Measurements from ENCODE around the gene CDSN.

CDSN gene

GRCh38 chr6:31130751-31131150, 10.5 kb upstream of the CDSN start:
- TF ChIP-seq GABPA (IDR thresholded peaks at IDR 0.05; ENCODE audit: low read depth) (no peak), POLR2AphosphoS5 (IDR thresholded peaks at IDR 0.05; ENCODE audit: low read depth) (no peak), SPI1 (IDR thresholded peaks at IDR 0.05; ENCODE audit: borderline replicate concordance, low read depth) (no peak), CTCF (IDR thresholded peaks at IDR 0.05; ENCODE audit: insufficient read depth, low read length) (no peak)
- DNase-seq (ENCODE audit: low read depth in 1 of 2, low spot score in 1 of 2), result no peak
- peaks cover 5% of the 10 kb centered on the region for H3K27me3 ChIP-seq (ENCODE audit: insufficient read depth, poor library complexity, severe bottlenecking)
- H3K27ac ChIP-seq (replicated peaks), result no peak overlapping the region
- H3K4me3 ChIP-seq (replicated peaks; ENCODE audit: insufficient read depth, low read length), result no peak overlapping the region

GRCh38 chr6:31129130-31129529, 8.9 kb upstream of the CDSN start:
- DNase-seq (ENCODE audit: low read depth in 1 of 2, low spot score in 1 of 2), result no peak

GRCh38 chr6:31128093-31128676, 7.9 kb upstream of the CDSN start:
- peak; percentile 84 for TF ChIP-seq CTCF (IDR thresholded peaks at IDR 0.05; ENCODE audit: insufficient read depth, low read length)
- TF ChIP-seq POLR2AphosphoS5 (IDR thresholded peaks at IDR 0.05; ENCODE audit: low read depth), result no peak
- DNase-seq (ENCODE audit: low read depth in 1 of 2, low spot score in 1 of 2), result peak; percentile 17 to 40

More at GRCh38 chr6:31129130-31129529, 8.9 kb upstream of the CDSN start:
- H3K27ac ChIP-seq (replicated peaks), result no peak overlapping the region
- H3K27me3 ChIP-seq (ENCODE audit: insufficient read depth, poor library complexity, severe bottlenecking), result peaks cover 5% of the 10 kb centered on the region
- TF ChIP-seq, protein P1, sequence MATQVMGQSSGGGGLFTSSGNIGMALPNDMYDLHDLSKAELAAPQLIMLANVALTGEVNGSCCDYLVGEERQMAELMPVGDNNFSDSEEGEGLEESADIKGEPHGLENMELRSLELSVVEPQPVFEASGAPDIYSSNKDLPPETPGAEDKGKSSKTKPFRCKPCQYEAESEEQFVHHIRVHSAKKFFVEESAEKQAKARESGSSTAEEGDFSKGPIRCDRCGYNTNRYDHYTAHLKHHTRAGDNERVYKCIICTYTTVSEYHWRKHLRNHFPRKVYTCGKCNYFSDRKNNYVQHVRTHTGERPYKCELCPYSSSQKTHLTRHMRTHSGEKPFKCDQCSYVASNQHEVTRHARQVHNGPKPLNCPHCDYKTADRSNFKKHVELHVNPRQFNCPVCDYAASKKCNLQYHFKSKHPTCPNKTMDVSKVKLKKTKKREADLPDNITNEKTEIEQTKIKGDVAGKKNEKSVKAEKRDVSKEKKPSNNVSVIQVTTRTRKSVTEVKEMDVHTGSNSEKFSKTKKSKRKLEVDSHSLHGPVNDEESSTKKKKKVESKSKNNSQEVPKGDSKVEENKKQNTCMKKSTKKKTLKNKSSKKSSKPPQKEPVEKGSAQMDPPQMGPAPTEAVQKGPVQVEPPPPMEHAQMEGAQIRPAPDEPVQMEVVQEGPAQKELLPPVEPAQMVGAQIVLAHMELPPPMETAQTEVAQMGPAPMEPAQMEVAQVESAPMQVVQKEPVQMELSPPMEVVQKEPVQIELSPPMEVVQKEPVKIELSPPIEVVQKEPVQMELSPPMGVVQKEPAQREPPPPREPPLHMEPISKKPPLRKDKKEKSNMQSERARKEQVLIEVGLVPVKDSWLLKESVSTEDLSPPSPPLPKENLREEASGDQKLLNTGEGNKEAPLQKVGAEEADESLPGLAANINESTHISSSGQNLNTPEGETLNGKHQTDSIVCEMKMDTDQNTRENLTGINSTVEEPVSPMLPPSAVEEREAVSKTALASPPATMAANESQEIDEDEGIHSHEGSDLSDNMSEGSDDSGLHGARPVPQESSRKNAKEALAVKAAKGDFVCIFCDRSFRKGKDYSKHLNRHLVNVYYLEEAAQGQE (IDR thresholded peaks at IDR 0.05; ENCODE audit: insufficient replicate concordance, low read depth), result no peak
- TF ChIP-seq SPI1 (IDR thresholded peaks at IDR 0.05; ENCODE audit: borderline replicate concordance, low read depth), result no peak
- no peak for TF ChIP-seq GABPA (IDR thresholded peaks at IDR 0.05; ENCODE audit: low read depth)
- no peak for TF ChIP-seq POLR2AphosphoS5 (IDR thresholded peaks at IDR 0.05; ENCODE audit: low read depth)
- TF ChIP-seq CTCF (IDR thresholded peaks at IDR 0.05; ENCODE audit: insufficient read depth, low read length), result no peak
- H3K4me3 ChIP-seq (replicated peaks; ENCODE audit: insufficient read depth, low read length), result no peak overlapping the region

GRCh38 chr6:31126396-31127175, 6.3 kb upstream of the CDSN start:
- no peak overlapping the region for H3K4me3 ChIP-seq (replicated peaks; ENCODE audit: insufficient read depth, low read length)
- TF ChIP-seq POLR2AphosphoS5 (IDR thresholded peaks at IDR 0.05; ENCODE audit: low read depth), result no peak
- no peak for TF ChIP-seq GABPA (IDR thresholded peaks at IDR 0.05; ENCODE audit: low read depth)
- TF ChIP-seq, protein P1 (IDR thresholded peaks at IDR 0.05; ENCODE audit: insufficient replicate concordance, low read depth), result no peak
- TF ChIP-seq CTCF (IDR thresholded peaks at IDR 0.05; ENCODE audit: insufficient read depth, low read length), result no peak
- no peak for TF ChIP-seq SPI1 (IDR thresholded peaks at IDR 0.05; ENCODE audit: borderline replicate concordance, low read depth)
- H3K27ac ChIP-seq (replicated peaks), result no peak overlapping the region

More at GRCh38 chr6:31128093-31128676, 7.9 kb upstream of the CDSN start:
- Histone ChIP-seq H3K27ac (replicated peaks) (no peak overlapping the region), H3K27me3 (ENCODE audit: insufficient read depth, poor library complexity, severe bottlenecking) (peaks cover 5% of the 10 kb centered on the region), H3K4me3 (replicated peaks; ENCODE audit: insufficient read depth, low read length) (no peak overlapping the region)

More at GRCh38 chr6:31126396-31127175, 6.3 kb upstream of the CDSN start:
- H3K27me3 ChIP-seq (ENCODE audit: insufficient read depth, poor library complexity, severe bottlenecking), result peaks cover 5% of the 10 kb centered on the region
- no peak for DNase-seq (ENCODE audit: low read depth in 1 of 2, low spot score in 1 of 2)
